ENCODE measurements around the gene TBC1D13. TPM values are rescaled to one million over a fixed set of nuclear protein-coding genes. Genes with fewer than 3 reads are reported as not detected.
"Not testable (repeated sequence)": the region's sequence is repeated elsewhere in the genome, so short reads cannot be mapped to it uniquely, and the experiment has no call there.

Gene TBC1D13
- total and polyA plus RNA-seq, 9 donors, result 10.7 to 32.2 (median 26.3) TPM

- WGBS, 3 donors, result 87 to 100% (median 98%) methylated on average over 1 of the region's 1 CpG
Measured at GRCh38 chr9:128788445-128788844, 1.4 kb downstream of the TBC1D13 start.

GRCh38 chr9:128790536-128790935 is 3.5 kb downstream of the TBC1D13 start:
- Histone ChIP-seq H3K27me3 (no peaks in the 10 kb centered on the region), H3K27ac (no peak overlapping the region), H3K9me3 (no peaks in the 10 kb centered on the region), H3K4me1 (ENCODE audit: insufficient read depth) (peaks cover 3% of the 10 kb centered on the region), H3K36me3 (no peaks in the 10 kb centered on the region), H3K4me3 (no peak overlapping the region)
- TF ChIP-seq POLR2A (IDR thresholded peaks at IDR 0.05) (no peak), CTCF (IDR thresholded peaks at IDR 0.05) (no peak), EP300 (IDR thresholded peaks at IDR 0.05) (no peak)
- intact Hi-C loops (cut with DNase I), result no loop called here
- 82 to 85% (median 83%) methylated on average over 4 of the region's 4 CpGs for WGBS, 3 donors
- DNase-seq, result no peak

More at GRCh38 chr9:128788445-128788844, 1.4 kb downstream of the TBC1D13 start:
- Histone ChIP-seq H3K9me3 (no peaks in the 10 kb centered on the region), H3K27ac (no peak overlapping the region), H3K4me3 (no peak overlapping the region), H3K4me1 (ENCODE audit: insufficient read depth) (peaks cover 3% of the 10 kb centered on the region), H3K27me3 (no peaks in the 10 kb centered on the region), H3K36me3 (no peaks in the 10 kb centered on the region)
- intact Hi-C loops (cut with DNase I), result no loop called here
- DNase-seq, result no peak
- TF ChIP-seq POLR2A (IDR thresholded peaks at IDR 0.05) (no peak), EP300 (IDR thresholded peaks at IDR 0.05) (no peak), CTCF (IDR thresholded peaks at IDR 0.05) (no peak)

GRCh38 chr9:128792134-128792533 is 5.1 kb downstream of the TBC1D13 start:
- WGBS, 3 donors, result 88 to 89% (median 88%) methylated on average over 9 of the region's 9 CpGs
- intact Hi-C loops (cut with DNase I), result no loop called here
- Histone ChIP-seq H3K9me3 (no peaks in the 10 kb centered on the region), H3K4me3 (no peak overlapping the region), H3K4me1 (ENCODE audit: insufficient read depth) (peaks cover 3% of the 10 kb centered on the region), H3K36me3 (no peaks in the 10 kb centered on the region), H3K27me3 (no peaks in the 10 kb centered on the region), H3K27ac (no peak overlapping the region)
- TF ChIP-seq EP300 (IDR thresholded peaks at IDR 0.05) (no peak), POLR2A (IDR thresholded peaks at IDR 0.05) (no peak), CTCF (IDR thresholded peaks at IDR 0.05) (no peak)
- DNase-seq, result no peak

GRCh38 chr9:128792978-128793686 is 6.1 kb downstream of the TBC1D13 start:
- Histone ChIP-seq H3K27ac (no peak overlapping the region), H3K36me3 (no peaks in the 10 kb centered on the region), H3K9me3 (no peaks in the 10 kb centered on the region), H3K4me1 (ENCODE audit: insufficient read depth) (peaks cover 1% of the 10 kb centered on the region), H3K27me3 (no peaks in the 10 kb centered on the region), H3K4me3 (no peak overlapping the region)
- TF ChIP-seq EP300 (IDR thresholded peaks at IDR 0.05) (no peak), CTCF (IDR thresholded peaks at IDR 0.05) (no peak), POLR2A (IDR thresholded peaks at IDR 0.05) (no peak)
- DNase-seq, result no peak
- WGBS, 3 donors, result 79 to 80% (median 80%) methylated on average over 8 of the region's 8 CpGs
- intact Hi-C loops (cut with DNase I), result no loop called here

GRCh38 chr9:128794961-128795360 is 7.9 kb downstream of the TBC1D13 start:
- H3K36me3 ChIP-seq; H3K4me1 ChIP-seq (ENCODE audit: insufficient read depth); H3K4me3 ChIP-seq; H3K27me3 ChIP-seq; H3K9me3 ChIP-seq; DNase-seq; H3K27ac ChIP-seq; intact Hi-C loops (cut with DNase I): not testable (repeated sequence)
- 41 to 44% (median 43%) methylated on average over 2 of the region's 2 CpGs for WGBS, 3 donors

Data from ovary (tissue), 9 donors.